IMR-90 (cell line): ENCODE measurements around the gene TCF7L1.

Experiments
- CTCF ChIP-seq: conservative IDR thresholded peaks from 2 replicates; pipeline ENCODE4 v1.5.1; 2012; ENCODE audit warnings: mild to moderate bottlenecking, low read depth, low read length, improper control_type of control experiment
- MAFK ChIP-seq: IDR thresholded peaks from 2 replicates; pipeline ENCODE4 v1.6.1; 2012; ENCODE audit warnings: low read depth, low read length, improper control_type of control experiment
- MXI1 ChIP-seq: IDR thresholded peaks from 2 replicates; pipeline ENCODE4 v1.6.1; 2012; ENCODE audit warnings: low read depth, mild to moderate bottlenecking, low read length, moderate library complexity, borderline replicate concordance
- POLR2A ChIP-seq: IDR thresholded peaks from 2 replicates; pipeline ENCODE4 v1.6.1; 2012; ENCODE audit warnings: mild to moderate bottlenecking, low read depth, low read length
- RAD21 ChIP-seq: IDR thresholded peaks from 2 replicates; pipeline ENCODE4 v1.6.1; 2012; ENCODE audit warnings: low read length, improper control_type of control experiment
- RFX5 ChIP-seq: IDR thresholded peaks from 2 replicates; pipeline ENCODE4 v1.8.0; 2012; ENCODE audit warnings: low read depth, mild to moderate bottlenecking, low read length, moderate library complexity

GRCh38 chr2:85354286-85355072 is 221.3 kb downstream of the TCF7L1 start, which contains the start of the genes ELMOD3 and RETSAT:
- no peak for TF ChIP-seq CTCF
- no peak for TF ChIP-seq RFX5
- peak; percentile 98 for TF ChIP-seq POLR2A
- TF ChIP-seq MXI1, result peak; percentile 23; the same call in 1 of the 2 replicates
- no peak for TF ChIP-seq MAFK
- TF ChIP-seq RAD21, result no peak
